ENCODE measurements around the gene PVRIG. TPM values are rescaled to one million over a fixed set of nuclear protein-coding genes. Genes with fewer than 3 reads are reported as not detected.
"Not testable (repeated sequence)": the region's sequence is repeated elsewhere in the genome, so short reads cannot be mapped to it uniquely, and the experiment has no call there.

PVRIG gene
- total and polyA plus RNA-seq, 2 of the 8 experiments (the other 6 are each of a cell fraction or from before 2014, with no cell fraction given) = 0.15 TPM; not detected in 1

- not testable (repeated sequence) for H3K23me2 ChIP-seq (ENCODE audit: low read depth, low read length); H4K20me1 ChIP-seq (replicated peaks in 1 of 2; ENCODE audit: control insufficient read depth in 1 of 2, insufficient read depth in 2 of 2, low read length in 2 of 2); H3K9me3 ChIP-seq (ENCODE audit: insufficient read depth in 2 of 2, low read depth in 1 of 2, low read length in 1 of 2); H2BK5ac ChIP-seq (ENCODE audit: low read depth, low read length); H2AFZ ChIP-seq (ENCODE audit: low read length); H2BK12ac ChIP-seq (ENCODE audit: low read depth, low read length); H2AK5ac ChIP-seq (ENCODE audit: low read depth, low read length); H3K4ac ChIP-seq (replicated peaks; ENCODE audit: insufficient read length, low read depth, low read length); H3K4me1 ChIP-seq (replicated peaks in 1 of 4; ENCODE audit: control insufficient read depth in 3 of 4, insufficient read depth in 4 of 4, low read length in 3 of 4); H4K8ac ChIP-seq (ENCODE audit: extremely low read depth, insufficient read depth, low read length); DNase-seq (ENCODE audit: low read depth in 1 of 2, low spot score in 2 of 2); H3K56ac ChIP-seq (replicated peaks; ENCODE audit: insufficient read length, low read depth, low read length); H3K18ac ChIP-seq (ENCODE audit: extremely low read depth, low read length); H3K23ac ChIP-seq (ENCODE audit: insufficient read length); H3K79me2 ChIP-seq (ENCODE audit: control insufficient read depth in 1 of 2, insufficient read depth in 2 of 2, low read length in 2 of 2); H3K27me3 ChIP-seq (replicated peaks in 1 of 4; ENCODE audit: control insufficient read depth in 3 of 4, extremely low read depth in 1 of 4, insufficient read depth in 3 of 4, low read length in 3 of 4); H2BK15ac ChIP-seq (ENCODE audit: low read length); FAIRE-seq; H3K9ac ChIP-seq (replicated peaks in 1 of 4; ENCODE audit: extremely low read depth in 1 of 4, low read depth in 3 of 4, low read length in 3 of 4); H3K4me3 ChIP-seq (ENCODE audit: extremely low read depth in 1 of 4, insufficient read depth in 2 of 4, low read depth in 3 of 4, low read length in 4 of 4); H2BK20ac ChIP-seq (ENCODE audit: low read length); H4K5ac ChIP-seq (ENCODE audit: insufficient read length, low read depth, low read length); H3K36me3 ChIP-seq (ENCODE audit: control insufficient read depth in 2 of 4, insufficient read depth in 4 of 4, low read length in 3 of 4); H3K27ac ChIP-seq (ENCODE audit: low read depth, low read length); H4K91ac ChIP-seq (replicated peaks; ENCODE audit: insufficient read length, low read length); H2BK120ac ChIP-seq (replicated peaks; ENCODE audit: low read depth, low read length); H3K4me2 ChIP-seq (ENCODE audit: insufficient read depth in 1 of 2, low read depth in 2 of 2, low read length in 2 of 2); H3K79me1 ChIP-seq (ENCODE audit: low read depth, low read length); H3K14ac ChIP-seq (ENCODE audit: insufficient read length)
- CTCF ChIA-PET (ENCODE audit: partially characterized antibody) = interaction anchor here (0.6 to 1.1 kb wide), 3 partner anchors 42 to 63 kb away, joined by 3 read pairs; no protein-coding TSS in a partner anchor
- POLR2A ChIA-PET (ENCODE audit: partially characterized antibody) = interaction anchor here (1.4 kb wide), 1 partner anchor 47 kb away, joined by 3 read pairs; the partner anchor contains the start of gene LAMTOR4
- WGBS, 2 experiments (ENCODE audit: extremely low coverage in 1 of 2, insufficient coverage in 1 of 2, insufficient read length in 1 of 2, insufficient replicate concordance in 2 of 2, low coverage in 1 of 2, low lambda C conversion rate in 2 of 2, missing lambda C conversion rate in 1 of 2) = 95% methylated on average over 6 of the region's 6 CpGs; no CpG with 5 or more reads in 1 of the 2 experiments
Measured at GRCh38 chr7:100195901-100196322, 23.8 kb upstream of the PVRIG start.
